Measurements from ENCODE around the gene MEPCE.

- TF ChIP-seq CTCF (IDR thresholded peaks at IDR 0.05), result no peak
- TF ChIP-seq POLR2A (IDR thresholded peaks at IDR 0.05), result no peak
Observed at GRCh38 chr7:100482728-100483089, 53.1 kb downstream of the MEPCE start.

Data from suprapubic skin (tissue), 3 donors.